Endothelial cell of umbilical vein (primary cell): ENCODE data around the gene ZBTB7A. TPM values are rescaled to one million over a fixed set of nuclear protein-coding genes. Genes with fewer than 3 reads are reported as not detected.

Experiments used
- BruUV-seq: library from RNA; stranded (reverse); fragments of 400-500 nt; replicated peaks from 2 replicates; lab custom pipeline; 2021; lab: Mats Ljungman, UMichigan
- CTCF ChIA-PET: fragments of 300-600, 350-600 bp; sonication (Branson Sonifier 250); formaldehyde crosslinking; loops from one replicate; lab custom pipeline; 2021; ENCODE audit warnings: antibody characterized with exemption, inconsistent platforms; lab: Charles Lee
- POLR2A ChIA-PET: fragments of 300-600, 350-600 bp; sonication (Branson Sonifier 250); formaldehyde crosslinking; loops from one replicate; lab custom pipeline; 2021; ENCODE audit warnings: antibody characterized with exemption, inconsistent platforms; lab: Charles Lee
- DNase-seq: peaks from one replicate; pipeline ENCODE4 v3.0.0-alpha.2; 2011; ENCODE audit warnings: low read depth, low spot score
- FAIRE-seq: peaks from 2 replicates; lab custom pipeline; 2011; peaks lifted over from hg19 to GRCh38; lab: Jason Lieb, UNC
- H2AFZ ChIP-seq: 2 replicates; pipeline ENCODE4 v1.6.0; 2012; ENCODE audit warnings: low read depth, low read length, control low read depth, inconsistent platforms
- H3K27ac ChIP-seq: 2 replicates; pipeline ENCODE4 v1.5.1; 2011; ENCODE audit warnings: low read depth, mild to moderate bottlenecking, control low read depth, low read length, moderate library complexity; ENCODE audit not compliant: insufficient read depth
- H3K27me3 ChIP-seq, 2 experiments: 2 replicates each; pipeline versions ENCODE4 v1.6.0 to v1.6.1; 2011; ENCODE audit warnings: low read length in 2 of 2, mixed read lengths in 1 of 2; ENCODE audit not compliant: control insufficient read depth in 2 of 2, insufficient read depth in 2 of 2
- H3K36me3 ChIP-seq, 2 experiments: 2 replicates in 1 of 2; 3 replicates in 1 of 2; pipeline ENCODE4 v1.5.1; 2011; ENCODE audit warnings: low read length in 2 of 2, mild to moderate bottlenecking in 1 of 2, moderate library complexity in 1 of 2; ENCODE audit not compliant: control insufficient read depth in 2 of 2, insufficient read depth in 2 of 2; ENCODE audit errors: extremely low read depth in 1 of 2
- H3K4me1 ChIP-seq: 3 replicates; pipeline ENCODE4 v1.5.1; 2011; ENCODE audit warnings: mild to moderate bottlenecking, low read length; ENCODE audit not compliant: control insufficient read depth, insufficient read depth; ENCODE audit errors: extremely low read depth
- H3K4me2 ChIP-seq: 2 replicates; pipeline ENCODE4 v1.6.1; 2011; ENCODE audit warnings: low read length, control low read depth, mixed read lengths; ENCODE audit not compliant: insufficient read depth
- H3K4me3 ChIP-seq, 3 experiments: fragments of 200-600 bp in 1 of 3; sonication (generic), shearing (Covaris generic) in 1 of 3; replicated peaks in 1 of 3; 2 replicates each; pipeline ENCODE4 v1.5.1; 2011 to 2016; ENCODE audit warnings: control low read depth in 3 of 3, low read length in 3 of 3, mild to moderate bottlenecking in 2 of 3, inconsistent platforms in 1 of 3, low read depth in 1 of 3, moderate library complexity in 1 of 3; ENCODE audit not compliant: insufficient read depth in 1 of 3
- H3K79me2 ChIP-seq: 2 replicates; pipeline ENCODE4 v1.6.0; 2012; ENCODE audit warnings: low read length, inconsistent platforms; ENCODE audit not compliant: control insufficient read depth, insufficient read depth
- H3K9ac ChIP-seq: replicated peaks from 2 replicates; pipeline ENCODE3; 2011; ENCODE audit warnings: low read length, control low read depth; ENCODE audit not compliant: insufficient read depth; ENCODE audit errors: extremely low read depth
- H3K9me1 ChIP-seq: replicated peaks from 3 replicates; pipeline ENCODE4 v1.6.0; 2011; ENCODE audit warnings: mild to moderate bottlenecking, low read length; ENCODE audit not compliant: control insufficient read depth, insufficient read depth; ENCODE audit errors: extremely low read depth
- H3K9me3 ChIP-seq: replicated peaks from 2 replicates; pipeline ENCODE4 v1.5.1; 2012; ENCODE audit warnings: low read length, inconsistent platforms; ENCODE audit not compliant: control insufficient read depth, insufficient read depth
- H4K20me1 ChIP-seq: replicated peaks from 2 replicates; pipeline ENCODE3; 2011; ENCODE audit warnings: mild to moderate bottlenecking, low read length; ENCODE audit not compliant: control insufficient read depth, insufficient read depth; ENCODE audit errors: extremely low read depth
- EZH2 ChIP-seq: IDR thresholded peaks from 2 replicates; pipeline ENCODE4 v1.6.1; 2012; ENCODE audit warnings: borderline replicate concordance, low read depth, mild to moderate bottlenecking, moderate library complexity, low read length, inconsistent platforms; ENCODE audit not compliant: severe bottlenecking
- FOS ChIP-seq: IDR thresholded peaks from 2 replicates; pipeline ENCODE4 v1.6.1; 2011; ENCODE audit warnings: mild to moderate bottlenecking, low read length, moderate library complexity, borderline replicate concordance; ENCODE audit not compliant: insufficient read depth
- GATA2 ChIP-seq: IDR thresholded peaks from 2 replicates; pipeline ENCODE4 v1.7.0; 2011; ENCODE audit warnings: low read depth, mild to moderate bottlenecking, moderate library complexity, mixed read lengths, low read length; ENCODE audit not compliant: insufficient read length, insufficient read depth
- JUN ChIP-seq: IDR thresholded peaks from 2 replicates; pipeline ENCODE4 v1.6.1; 2011; ENCODE audit warnings: borderline replicate concordance, low read depth; ENCODE audit not compliant: insufficient read length, insufficient read depth
- MYC ChIP-seq: IDR thresholded peaks from one replicate; pipeline ENCODE4 v1.6.1; 2011; ENCODE audit warnings: mild to moderate bottlenecking, low read depth, low read length
- POLR2A ChIP-seq: IDR thresholded peaks from 2 replicates; pipeline ENCODE4 v1.6.1; 2012; ENCODE audit warnings: low read depth, mild to moderate bottlenecking, control low read depth, low read length
- POLR2AphosphoS5 ChIP-seq: IDR thresholded peaks from 2 replicates; pipeline ENCODE4 v1.6.1; 2012; ENCODE audit warnings: low read depth, mild to moderate bottlenecking, control low read depth, low read length, moderate library complexity; ENCODE audit not compliant: insufficient read depth
- dilution Hi-C: fragments of 300-500 bp; cut with MboI; formaldehyde crosslinking; loops from one replicate; pipeline ENCODE4 v1.15.0; 2019; ENCODE audit warnings: low sequenced_read_pairs; ENCODE audit not compliant: extremely low pct_ligation_motif_present
- intact Hi-C: fragments of 100-400 bp; cut with micrococcal nuclease; formaldehyde crosslinking; loops from one replicate; pipeline ENCODE4 v1.10.0; 2022
- polyA plus RNA-seq, 4 experiments: library from polyadenylated mRNA; depleted of rRNA in 3 of 4; stranded (reverse) in 3 of 4; unstranded in 1 of 4; fragments of >200 nt; gene quantifications; 2 replicates each; pipeline versions ENCODE4 v1.2.1 to v1.2.3, GENCODE V29; 2011 to 2012; ENCODE audit warnings: missing spikeins in 1 of 4
- total RNA-seq: library from RNA; stranded (reverse); gene quantifications from 2 replicates; pipeline ENCODE4 v1.2.3, GENCODE V29; 2021
- TF ChIP-seq, protein P1 (sequence below), 2 donors: IDR thresholded peaks; 1 replicate in 1 of 2; 2 replicates in 1 of 2; pipeline ENCODE4 v1.5.1; 2011; ENCODE audit warnings: low read length in 2 of 2, mild to moderate bottlenecking in 2 of 2, moderate library complexity in 2 of 2, control low read depth in 1 of 2, inconsistent platforms in 1 of 2, low read depth in 1 of 2; ENCODE audit not compliant: insufficient read depth in 1 of 2; ENCODE audit errors: extremely low read depth in 1 of 2
- TF ChIP-seq, protein P2 (sequence below): IDR thresholded peaks from 2 replicates; pipeline ENCODE4 v1.6.1; 2011; ENCODE audit not compliant: insufficient read depth, insufficient read length

The ZBTB7A gene
- total and polyA plus RNA-seq, 2 donors (not counting 3 experiments of a cell fraction or from before 2014, with no cell fraction given): 8.2 to 29.0 TPM

DNA sequence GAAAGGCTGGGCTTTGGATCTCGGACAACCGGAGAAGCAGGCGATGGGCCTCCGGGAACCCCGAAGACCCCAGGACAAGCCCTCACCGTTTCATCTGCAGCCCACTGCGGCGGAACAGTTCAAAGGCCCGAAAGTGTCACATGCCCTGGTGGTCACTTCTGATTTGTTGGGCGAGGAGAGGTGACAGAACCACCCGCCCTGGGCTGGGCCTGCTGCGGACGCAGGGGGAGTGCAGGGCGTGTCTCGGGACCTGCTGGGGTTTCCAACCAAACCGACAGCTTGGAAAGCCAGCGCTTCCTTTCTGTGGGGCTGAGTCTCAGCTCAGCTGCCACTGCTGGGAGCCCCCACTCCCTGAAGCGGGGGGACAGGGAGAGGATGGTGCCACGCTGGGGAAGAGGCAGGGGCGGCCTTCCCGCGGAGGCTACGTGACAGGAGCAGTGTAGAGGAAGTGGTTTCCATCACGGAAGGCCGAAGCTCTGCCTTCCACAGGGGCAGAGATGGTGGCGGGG, 22.8 kb upstream of the ZBTB7A start:
- H4K20me1 ChIP-seq: no peaks in the 10 kb centered on the region
- no peaks in the 10 kb centered on the region for H3K9me1 ChIP-seq
- no TSS peak for BruUV-seq
- H3K4me2 ChIP-seq: no peak overlapping the region
- peaks cover 3 to 16% of the 10 kb centered on the region in 2 experiments for H3K36me3 ChIP-seq
- TF ChIP-seq, protein P1, sequence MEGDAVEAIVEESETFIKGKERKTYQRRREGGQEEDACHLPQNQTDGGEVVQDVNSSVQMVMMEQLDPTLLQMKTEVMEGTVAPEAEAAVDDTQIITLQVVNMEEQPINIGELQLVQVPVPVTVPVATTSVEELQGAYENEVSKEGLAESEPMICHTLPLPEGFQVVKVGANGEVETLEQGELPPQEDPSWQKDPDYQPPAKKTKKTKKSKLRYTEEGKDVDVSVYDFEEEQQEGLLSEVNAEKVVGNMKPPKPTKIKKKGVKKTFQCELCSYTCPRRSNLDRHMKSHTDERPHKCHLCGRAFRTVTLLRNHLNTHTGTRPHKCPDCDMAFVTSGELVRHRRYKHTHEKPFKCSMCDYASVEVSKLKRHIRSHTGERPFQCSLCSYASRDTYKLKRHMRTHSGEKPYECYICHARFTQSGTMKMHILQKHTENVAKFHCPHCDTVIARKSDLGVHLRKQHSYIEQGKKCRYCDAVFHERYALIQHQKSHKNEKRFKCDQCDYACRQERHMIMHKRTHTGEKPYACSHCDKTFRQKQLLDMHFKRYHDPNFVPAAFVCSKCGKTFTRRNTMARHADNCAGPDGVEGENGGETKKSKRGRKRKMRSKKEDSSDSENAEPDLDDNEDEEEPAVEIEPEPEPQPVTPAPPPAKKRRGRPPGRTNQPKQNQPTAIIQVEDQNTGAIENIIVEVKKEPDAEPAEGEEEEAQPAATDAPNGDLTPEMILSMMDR (IDR thresholded peaks at IDR 0.05; ENCODE audit: extremely low read depth in 1 of 2, insufficient read depth in 1 of 2, low read depth in 1 of 2, low read length in 2 of 2): no peak
- no peak for TF ChIP-seq GATA2
- TF ChIP-seq MYC: no peak
- no peak for TF ChIP-seq POLR2A
- TF ChIP-seq EZH2: no peak
- TF ChIP-seq JUN: no peak
- TF ChIP-seq, protein P2, sequence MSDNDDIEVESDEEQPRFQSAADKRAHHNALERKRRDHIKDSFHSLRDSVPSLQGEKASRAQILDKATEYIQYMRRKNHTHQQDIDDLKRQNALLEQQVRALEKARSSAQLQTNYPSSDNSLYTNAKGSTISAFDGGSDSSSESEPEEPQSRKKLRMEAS: no peak
- TF ChIP-seq POLR2AphosphoS5: no peak
- no peak for TF ChIP-seq FOS
- ChIA-PET POLR2A (no interaction called here), CTCF (interaction anchor here (1.0 to 1.1 kb wide), 2 partner anchors 12 to 51 kb away, joined by 3 to 5 read pairs; no protein-coding TSS in a partner anchor)
- no peaks in the 10 kb centered on the region for H3K4me1 ChIP-seq
- no peak overlapping the region for H2AFZ ChIP-seq
- FAIRE-seq (no peak), DNase-seq (no peak)
- H3K27ac ChIP-seq: no peak overlapping the region
- no peaks in the 10 kb centered on the region for H3K79me2 ChIP-seq
- H3K9me3 ChIP-seq: no peaks in the 10 kb centered on the region
- no peak overlapping the region for H3K4me3 ChIP-seq
- no peak overlapping the region for H3K9ac ChIP-seq
- dilution Hi-C loops (no loop called here), intact Hi-C loops (no loop called here)
- no peaks in the 10 kb centered on the region for H3K27me3 ChIP-seq
